Occipital lobe (tissue), 1 donor: Measurements from ENCODE around the gene ASB10. TPM values are rescaled to one million over a fixed set of nuclear protein-coding genes. Genes with fewer than 3 reads are reported as not detected.

ENCODE experiments used
- total RNA-seq: library from RNA; depleted of rRNA; stranded (reverse); fragments of >200 nt; gene quantifications from one replicate; pipeline ENCODE4 v1.2.3, GENCODE V29; 2014

Gene ASB10
- total RNA-seq, 1 donor from 2014 or later: not detected

Other genes with a start within 250 kb of the ASB10 start
- gene KCNH2, start 208.9 kb downstream of the ASB10 start, total RNA-seq: 8.0 TPM
- 0.78 TPM for gene NOS3, start 196.2 kb downstream of the ASB10 start, total RNA-seq
- 1.9 TPM for gene ATG9B, start 162.8 kb downstream of the ASB10 start, total RNA-seq
- gene ABCB8, start 158.8 kb downstream of the ASB10 start, total RNA-seq: 24.3 TPM
- 0.62 TPM for gene ASIC3, start 138.7 kb downstream of the ASB10 start, total RNA-seq
- 37.3 TPM for gene CDK5, start 129.4 kb downstream of the ASB10 start, total RNA-seq
- gene SLC4A2, start 127.7 kb downstream of the ASB10 start, total RNA-seq: 13.7 TPM
- 30.7 TPM for gene FASTK, start 106.4 kb downstream of the ASB10 start, total RNA-seq
- gene TMUB1, start 103.8 kb downstream of the ASB10 start, total RNA-seq: 9.7 TPM
- gene AGAP3, start 100.8 kb downstream of the ASB10 start, total RNA-seq: 85.6 TPM
- gene GBX1, start 19.6 kb downstream of the ASB10 start, total RNA-seq: not detected
- not detected for gene H2BK1, start 23.2 kb upstream of the ASB10 start, total RNA-seq
- 29.5 TPM for gene ABCF2, start 40.0 kb upstream of the ASB10 start, total RNA-seq
- gene CHPF2, start 45.2 kb upstream of the ASB10 start, total RNA-seq: 19.0 TPM
- 147 TPM for gene SMARCD3, start 61.4 kb upstream of the ASB10 start, total RNA-seq
- gene NUB1, start 154.6 kb upstream of the ASB10 start, total RNA-seq: 33.5 TPM
- 50.2 TPM for gene WDR86, start 222.8 kb upstream of the ASB10 start, total RNA-seq